ENCODE measurements around the gene DDTL. TPM values are rescaled to one million over a fixed set of nuclear protein-coding genes. Genes with fewer than 3 reads are reported as not detected.
"Not testable (repeated sequence)": the region's sequence is repeated elsewhere in the genome, so short reads cannot be mapped to it uniquely, and the experiment has no call there.

Gene DDTL
- not detected for total RNA-seq

DNA sequence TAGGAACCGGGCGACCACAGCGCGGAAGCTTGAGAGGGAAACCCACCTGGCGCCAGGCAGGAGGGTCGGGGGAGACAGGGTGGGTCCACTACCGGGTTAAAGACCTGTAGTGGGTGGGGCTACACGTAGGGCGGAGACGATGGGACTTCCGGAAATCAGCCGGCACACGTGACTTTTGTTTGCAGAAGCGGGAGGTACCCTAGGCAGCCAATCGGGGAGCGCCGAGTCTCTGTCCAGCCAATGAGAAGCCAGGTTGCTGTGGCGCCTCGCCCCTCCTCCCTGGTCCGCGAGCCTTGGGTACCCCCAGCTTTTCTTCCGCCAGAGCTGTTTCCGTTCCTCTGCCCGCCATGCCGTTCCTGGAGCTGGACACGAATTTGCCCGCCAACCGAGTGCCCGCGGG, at the start of gene DDTL:
Gene DDTL, plus strand, starts transcription at position 321 of the 400 bp plus-strand sequence. Its CDS starts 27 bp downstream, at position 348.
- DNase-seq, result not testable (repeated sequence)

DNA sequence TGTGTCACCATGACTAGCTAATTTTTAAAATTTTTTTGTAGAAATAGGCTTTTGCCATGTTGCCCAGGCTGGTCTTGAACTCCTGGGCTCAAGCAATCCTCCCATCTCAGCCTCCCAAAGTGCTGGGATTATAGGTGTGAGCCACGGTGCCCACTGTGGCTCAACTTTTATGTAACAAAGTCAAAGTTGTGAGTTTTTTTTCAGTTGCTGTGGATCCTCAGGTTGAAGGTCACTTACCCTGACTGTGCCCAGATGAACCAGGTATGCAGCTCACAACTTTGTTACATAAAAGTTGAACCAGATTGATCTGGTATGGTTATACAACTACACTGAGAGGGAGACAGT, 46.4 kb upstream of the DDTL start:
- peak; percentile 0 for DNase-seq

DNA sequence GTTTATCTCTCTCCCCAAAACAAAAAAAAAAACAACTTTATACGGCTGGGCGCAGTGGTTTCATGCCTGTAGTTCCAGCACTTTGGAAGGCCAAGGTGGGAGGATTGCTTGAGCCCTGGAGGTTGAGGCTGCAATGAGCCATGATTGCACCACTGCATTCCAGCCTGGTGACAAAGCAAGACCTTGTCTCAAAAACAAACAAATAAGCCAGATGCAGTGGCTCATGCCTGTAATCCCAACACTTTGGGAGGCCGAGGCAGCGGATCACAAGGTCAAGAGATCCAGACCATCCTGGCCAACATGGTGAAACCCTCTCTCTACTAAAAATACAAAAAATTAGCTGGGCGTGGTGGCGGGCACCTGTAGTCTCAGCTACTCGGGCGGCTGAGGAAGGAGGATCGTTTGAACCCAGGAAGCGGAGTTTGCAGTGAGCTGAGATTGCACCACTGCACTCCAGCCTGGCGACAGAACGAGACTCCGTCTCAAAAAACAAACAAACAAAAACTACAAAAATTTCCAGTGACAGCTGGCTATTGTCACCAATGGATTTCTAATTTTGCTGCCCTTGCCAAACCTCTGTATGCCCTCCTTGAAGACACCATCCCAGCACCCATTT, 45.0 kb upstream of the DDTL start:
- DNase-seq, result peak; percentile 0

DNA sequence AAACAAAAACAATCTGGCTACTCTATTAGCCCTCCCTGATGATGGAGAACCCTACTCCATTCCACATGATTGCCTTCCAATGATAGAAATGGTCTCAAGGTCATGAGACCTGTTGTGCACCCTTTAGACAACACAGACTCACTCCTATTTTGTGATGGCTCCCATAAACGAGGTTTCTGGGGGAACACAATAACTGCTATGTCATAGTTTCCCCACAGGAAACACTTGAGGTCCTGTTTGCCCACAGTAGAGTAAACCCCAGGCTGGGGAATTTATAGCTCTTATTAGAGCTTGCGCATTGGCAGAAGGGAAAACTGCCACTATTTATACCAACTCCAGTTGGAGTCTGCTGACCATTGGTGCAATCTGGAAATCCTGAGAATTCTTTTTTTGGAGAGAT, 43.8 kb upstream of the DDTL start:
- no peak for DNase-seq

DNA sequence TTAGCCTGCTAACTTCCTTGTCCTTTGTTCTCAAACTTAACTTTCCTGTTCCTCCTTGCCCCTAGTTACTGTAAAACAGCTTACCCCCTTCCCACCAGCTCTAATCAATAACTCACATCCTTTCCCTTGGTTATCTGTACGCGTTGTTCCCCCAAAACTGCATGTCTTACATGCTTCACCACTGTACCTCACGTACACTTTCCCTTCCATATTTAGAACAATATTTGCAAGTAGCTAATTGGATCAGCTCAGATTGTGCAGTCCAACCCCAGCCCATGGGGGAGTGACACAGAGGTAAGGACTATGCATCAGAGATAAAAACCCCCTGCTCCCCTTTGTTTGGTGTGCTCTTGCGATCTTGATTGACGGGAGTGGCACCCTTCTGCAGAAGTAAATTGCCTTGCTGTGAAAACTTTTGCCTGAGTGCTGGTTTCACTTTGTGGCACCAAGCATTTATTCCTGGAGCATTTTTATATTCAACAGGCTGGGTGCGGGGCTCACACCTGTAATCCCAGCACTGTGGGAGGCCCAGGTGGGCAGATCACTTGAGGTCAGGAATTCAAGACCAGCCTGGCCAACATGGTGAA, 41.6 kb upstream of the DDTL start:
- no peak for DNase-seq

DNA sequence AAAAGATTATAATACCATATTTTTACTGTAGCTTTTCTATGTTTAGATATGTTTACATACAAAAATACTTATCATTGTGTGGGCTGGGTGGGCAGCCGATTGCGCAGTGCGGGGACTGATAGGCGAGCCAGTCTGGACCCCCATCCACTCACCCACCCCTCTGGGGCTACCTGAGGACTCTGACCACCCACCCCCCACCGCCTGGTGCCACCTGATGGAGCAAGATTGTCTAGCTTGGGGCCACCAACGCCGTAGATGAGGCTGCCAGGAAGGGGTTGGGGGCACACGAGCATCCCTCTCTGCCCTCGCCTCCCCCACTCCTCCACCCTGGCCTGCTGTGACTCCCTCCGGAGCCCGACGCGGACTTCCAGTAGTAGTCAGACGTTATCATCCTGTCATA, 40.1 kb upstream of the DDTL start:
- DNase-seq, result no peak

DNA sequence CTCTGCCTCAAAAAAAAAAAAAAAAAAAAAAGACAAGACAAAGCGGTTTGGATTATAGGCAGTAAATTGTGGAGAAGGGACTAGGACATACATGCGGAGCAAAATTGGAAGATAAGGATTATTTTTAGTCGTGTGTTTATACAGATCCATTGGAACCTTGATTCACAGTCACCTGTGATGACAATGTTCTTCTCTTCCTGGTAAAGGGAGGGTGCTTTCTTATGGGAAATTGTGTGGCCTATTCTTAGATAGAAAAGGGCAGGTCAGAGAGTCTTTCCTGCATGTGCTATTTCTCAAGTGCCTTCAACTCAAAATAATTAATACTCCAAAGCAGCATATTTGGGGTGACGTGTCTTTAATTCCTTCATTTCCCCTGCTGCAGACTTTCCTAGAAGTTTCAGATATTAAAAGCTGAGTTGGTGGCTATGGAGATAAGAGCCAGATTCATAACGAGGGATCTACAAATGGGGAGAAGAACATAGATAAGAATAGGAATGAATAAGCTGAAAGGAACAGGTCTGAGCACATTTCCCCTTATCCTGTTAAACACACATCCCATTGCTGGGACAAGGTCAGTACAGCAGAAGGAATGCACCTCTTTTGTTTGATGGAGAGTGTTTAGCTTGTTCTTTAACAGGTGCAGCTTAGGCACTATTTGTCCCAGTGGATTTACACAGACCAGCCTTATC, 28.2 kb upstream of the DDTL start:
- no peak for DNase-seq

DNA sequence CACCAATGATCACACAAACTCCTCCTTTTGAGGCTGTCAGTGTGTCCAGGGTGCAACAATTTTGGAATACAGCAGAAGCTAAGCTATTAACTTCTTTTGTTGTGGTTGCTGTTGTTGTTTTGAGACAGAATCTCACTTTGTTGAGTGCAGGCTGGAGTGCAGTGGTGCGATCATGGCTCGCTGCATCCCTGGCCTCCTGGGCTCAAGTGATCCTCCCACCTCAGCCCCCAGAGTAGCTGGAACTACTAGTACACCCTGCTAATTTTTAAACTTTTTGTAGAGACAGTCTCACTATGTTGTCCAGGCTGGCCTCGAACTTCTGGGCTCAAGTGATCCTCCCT, 27.7 kb upstream of the DDTL start:
- DNase-seq, result no peak

DNA sequence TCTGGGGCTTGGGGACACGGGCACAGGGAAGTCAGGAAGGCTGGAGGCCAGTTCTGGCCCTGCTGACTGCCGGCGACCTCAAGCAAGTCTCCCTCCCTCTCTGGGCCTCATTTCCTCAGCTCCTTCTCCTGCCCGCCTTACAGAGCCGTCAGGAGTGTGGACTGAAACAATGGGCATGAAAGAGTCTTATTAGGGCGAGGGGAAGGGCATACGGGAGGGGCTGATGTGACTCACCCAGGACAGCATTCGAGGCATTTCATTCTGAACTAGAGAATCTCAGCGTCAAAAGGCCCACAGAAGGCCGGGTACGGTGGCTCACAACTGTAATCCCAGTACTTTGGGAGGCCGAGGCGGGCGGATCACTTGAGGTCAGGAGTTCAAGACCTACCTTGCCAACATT, 26.5 kb upstream of the DDTL start:
- DNase-seq, result not testable (repeated sequence)

DNA sequence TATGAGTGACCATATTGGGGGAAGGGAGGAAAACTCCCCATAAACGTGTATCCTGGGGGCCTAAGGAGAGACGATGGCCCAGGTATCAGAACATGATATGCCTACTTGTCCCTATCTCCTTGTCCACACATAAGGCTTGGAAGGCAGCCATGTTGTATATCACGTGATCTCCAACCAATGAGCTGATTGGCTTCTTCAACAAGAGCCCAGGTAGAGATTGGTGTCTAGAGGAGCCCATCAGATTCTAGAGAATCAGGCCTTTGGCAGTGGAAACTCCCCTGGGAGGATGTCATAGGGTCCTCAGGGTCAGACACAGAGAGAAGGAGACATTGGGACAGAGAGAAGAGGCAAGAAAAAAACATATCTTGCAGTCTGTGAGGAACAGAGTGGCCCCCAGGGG, 19.3 kb upstream of the DDTL start:
- not testable (repeated sequence) for DNase-seq

DNA sequence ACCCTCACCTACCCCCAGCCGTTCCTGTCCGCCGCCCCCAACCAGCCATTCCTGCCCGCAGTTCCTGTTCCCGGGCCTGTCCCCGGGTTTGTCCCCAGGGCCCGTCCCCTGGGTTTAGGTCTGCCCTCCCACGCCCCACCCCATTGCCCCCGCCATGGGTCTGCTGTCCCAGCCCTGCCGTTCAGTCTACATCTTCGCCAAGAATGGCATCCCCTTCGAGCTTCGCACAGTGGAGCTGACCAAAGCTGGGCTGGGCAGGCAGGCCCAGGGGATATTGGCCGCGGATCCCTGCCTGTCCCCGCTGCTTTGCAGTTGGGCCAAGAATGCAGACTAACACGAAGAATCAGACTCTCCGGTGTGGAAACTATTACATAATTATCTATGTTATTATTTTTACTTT, 16.9 kb upstream of the DDTL start:
- not testable (repeated sequence) for DNase-seq

DNA sequence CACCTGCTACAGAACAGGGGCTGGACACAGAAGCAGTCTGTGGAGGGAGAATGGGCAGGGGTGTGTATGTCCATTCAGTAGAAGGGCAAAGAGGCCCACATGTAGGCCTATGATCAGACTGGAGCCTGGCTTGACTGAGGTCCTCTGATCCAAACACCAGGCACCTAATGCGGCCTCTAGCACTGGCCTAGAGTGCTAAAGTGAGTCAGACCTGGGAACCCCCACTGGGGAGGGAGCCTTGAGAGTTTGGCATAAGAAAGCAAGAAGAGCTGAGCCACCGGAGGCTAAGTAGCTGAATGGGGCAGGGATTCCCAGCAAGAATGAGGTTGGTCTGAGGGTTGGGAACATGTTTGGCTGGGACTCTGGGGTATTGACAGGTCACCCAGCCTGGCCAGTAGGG, 15.3 kb upstream of the DDTL start:
- not testable (repeated sequence) for DNase-seq

DNA sequence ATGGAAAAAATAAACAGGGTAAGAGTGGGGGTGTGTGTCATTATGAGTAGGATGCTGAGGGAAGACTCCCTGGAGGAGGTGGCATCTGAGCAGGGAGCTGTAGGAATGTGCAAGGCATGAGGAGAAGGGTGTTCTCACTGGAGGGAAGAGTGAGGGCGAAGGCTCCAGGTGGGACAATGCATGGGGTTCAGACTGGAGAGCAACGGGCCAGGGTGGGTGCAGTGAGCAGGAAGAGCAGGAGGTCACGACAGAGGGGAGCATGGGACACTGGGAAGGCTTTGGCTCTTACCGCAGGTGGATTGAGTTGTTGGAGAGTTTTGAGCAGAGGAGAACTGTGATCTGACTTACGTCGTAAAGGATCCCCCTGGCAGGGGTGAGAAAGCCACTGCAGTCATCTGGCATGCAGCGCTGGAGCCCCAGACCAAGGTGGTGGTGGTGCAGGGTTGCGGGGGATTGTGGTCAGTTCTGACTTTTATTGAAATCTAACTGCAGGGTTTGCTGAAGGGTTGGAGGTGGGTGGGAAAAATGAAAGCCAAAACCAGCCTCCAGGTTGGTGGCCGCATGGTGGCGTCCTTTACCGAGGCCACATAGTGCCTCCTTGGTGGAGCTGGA, 13.8 kb upstream of the DDTL start:
- not testable (repeated sequence) for DNase-seq

DNA sequence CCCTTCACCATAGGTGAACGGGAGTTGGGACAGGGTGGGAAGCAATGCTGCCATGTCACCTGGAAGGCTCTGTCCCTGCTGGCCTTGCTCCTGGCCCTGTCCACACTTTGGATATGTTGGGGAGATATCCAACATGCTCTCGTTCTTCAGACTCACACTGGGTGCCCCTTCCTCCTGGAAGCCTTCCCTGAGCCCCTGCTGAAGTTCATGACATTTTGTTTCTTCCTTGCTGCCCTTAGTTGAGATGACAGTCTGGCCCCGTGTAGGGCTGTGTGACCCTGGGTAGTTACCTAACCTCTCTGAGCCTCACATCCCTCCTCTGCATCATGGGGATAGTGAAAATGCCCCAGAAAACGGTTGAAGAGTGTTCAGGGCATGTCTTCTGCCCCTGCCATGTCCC, 13.2 kb upstream of the DDTL start:
- DNase-seq, result not testable (repeated sequence)

DNA sequence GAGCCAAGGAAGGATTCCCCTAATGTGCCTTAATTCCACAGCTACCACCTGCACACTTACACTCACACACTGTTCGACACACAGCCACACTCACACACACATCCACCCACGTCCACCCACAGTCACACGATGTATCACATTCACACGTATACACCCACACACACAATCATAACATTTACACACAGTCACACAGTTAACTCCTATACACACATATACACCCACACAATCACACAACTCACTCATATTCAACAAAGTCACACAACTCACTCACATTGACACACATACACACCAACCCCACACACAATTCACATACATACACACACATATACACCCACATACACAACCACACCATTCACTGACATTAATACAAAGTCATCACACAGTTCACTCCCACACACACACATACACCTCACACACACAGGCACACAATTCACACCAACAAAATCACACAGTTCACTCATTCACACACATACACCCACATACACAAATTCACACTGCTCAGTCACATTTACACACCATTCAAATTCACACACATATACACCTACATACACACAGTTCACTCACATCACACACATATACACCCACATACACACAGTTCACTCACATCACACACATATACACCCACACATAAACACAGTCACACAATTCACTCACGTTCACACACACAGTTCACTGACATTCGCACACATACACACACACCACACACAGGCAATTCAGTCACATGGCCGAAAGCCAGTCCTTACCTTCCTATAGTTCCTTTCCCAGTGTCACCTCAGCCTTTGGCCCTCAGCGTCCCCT, 12.3 kb upstream of the DDTL start:
- not testable (repeated sequence) for DNase-seq

DNA sequence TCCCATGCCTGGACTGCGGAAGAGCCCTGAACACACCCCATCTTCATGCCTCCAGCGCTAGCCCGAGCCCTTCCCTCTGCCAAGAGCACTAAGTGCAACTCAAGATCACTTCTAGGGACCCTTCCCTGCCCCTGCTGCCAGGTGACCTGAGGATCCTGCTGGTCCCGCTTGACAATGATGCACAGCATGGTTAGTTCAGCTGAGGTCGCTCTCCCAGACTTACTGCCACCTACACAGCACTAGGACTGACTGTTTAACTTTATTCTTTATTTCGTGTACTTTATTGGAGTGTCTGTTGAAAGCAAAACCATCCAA, 11.7 kb upstream of the DDTL start:
- DNase-seq, result not testable (repeated sequence)

DNA sequence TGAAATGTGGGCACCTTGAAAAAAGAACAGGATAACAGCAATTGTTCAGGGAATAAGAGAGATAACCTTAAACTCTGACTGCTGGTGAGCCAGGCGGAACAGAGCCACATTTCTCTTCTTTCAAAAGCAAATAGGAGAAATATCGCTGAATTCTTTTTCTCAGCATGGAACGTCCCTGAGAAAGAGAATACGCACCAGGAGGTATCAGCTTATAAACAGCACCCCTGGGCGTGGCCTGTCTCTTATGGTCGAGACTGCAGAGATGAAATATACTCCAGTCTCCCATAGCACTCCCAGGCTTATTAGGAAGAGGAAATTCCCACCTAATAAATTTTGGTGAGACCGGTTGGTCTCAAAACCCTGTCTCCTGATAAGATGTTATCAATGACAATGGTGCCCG, 10.8 kb upstream of the DDTL start:
- not testable (repeated sequence) for DNase-seq

DNA sequence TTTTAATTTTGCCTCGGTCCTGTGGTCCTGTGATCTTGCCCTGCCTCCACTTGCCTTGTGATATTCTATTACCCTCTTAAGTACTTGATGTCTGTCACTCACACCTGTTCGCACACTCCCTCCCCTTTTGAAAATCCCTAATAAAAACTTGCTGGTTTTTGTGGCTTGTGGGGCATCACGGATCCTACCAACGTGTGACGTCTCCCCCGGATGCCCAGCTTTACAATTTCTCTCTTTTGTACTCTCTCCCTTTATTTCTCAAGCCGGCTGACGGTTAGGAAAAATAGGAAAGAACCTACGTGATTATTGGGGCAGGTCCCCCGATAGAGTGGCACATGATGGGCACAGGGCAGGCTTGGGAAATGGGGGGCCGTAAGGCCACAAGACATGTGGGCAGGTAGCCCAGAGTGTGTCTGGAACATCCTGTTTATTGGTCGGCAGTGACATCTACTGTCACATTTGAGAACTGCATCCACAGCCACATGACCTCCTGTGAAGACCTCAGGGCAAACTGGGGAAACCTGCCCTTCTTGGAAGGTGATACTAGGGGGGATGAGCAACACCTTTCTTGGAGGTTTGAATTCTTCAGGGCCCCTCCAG, 10.3 kb upstream of the DDTL start:
- DNase-seq, result peak; percentile 90

DNA sequence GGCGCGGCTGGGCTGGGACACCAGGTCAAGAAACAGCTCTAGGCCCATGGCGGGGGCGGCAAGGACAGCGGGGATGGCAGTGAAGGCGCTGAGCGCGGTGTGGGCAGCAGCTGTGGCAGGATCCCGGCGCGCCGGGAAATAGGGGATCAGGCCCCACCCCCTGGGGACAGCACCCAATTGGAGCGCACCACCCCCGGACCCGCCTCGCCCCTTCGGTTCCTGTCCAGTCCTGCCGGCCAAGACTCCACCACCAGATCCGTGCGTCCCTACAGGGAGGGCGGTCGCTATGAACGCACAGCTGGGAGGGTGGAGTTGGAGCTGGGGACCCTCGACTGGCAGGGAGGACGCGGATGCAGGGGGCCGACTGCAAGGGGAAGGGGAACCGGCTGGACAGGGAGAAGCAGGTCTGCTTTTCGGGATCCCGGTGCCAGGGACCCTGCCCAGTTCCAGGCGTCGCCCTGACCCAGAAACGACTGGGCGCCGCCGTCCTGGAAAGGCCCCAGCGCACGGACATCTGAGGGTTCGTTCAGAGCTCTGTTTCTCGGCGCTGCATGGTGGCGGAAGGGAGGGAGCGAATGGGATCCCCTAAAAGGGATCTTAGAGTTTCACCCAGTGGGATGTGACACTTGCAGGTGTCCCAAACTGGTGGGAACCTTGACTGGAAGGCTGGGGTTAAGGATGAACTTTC, 5.5 kb upstream of the DDTL start, which contains the start of gene GSTT2B:
Gene GSTT2B, minus strand, starts transcription at position 112 of the 688 bp plus-strand sequence. Its CDS starts 64 bp downstream, at position 48.
- not testable (repeated sequence) for DNase-seq

DNA sequence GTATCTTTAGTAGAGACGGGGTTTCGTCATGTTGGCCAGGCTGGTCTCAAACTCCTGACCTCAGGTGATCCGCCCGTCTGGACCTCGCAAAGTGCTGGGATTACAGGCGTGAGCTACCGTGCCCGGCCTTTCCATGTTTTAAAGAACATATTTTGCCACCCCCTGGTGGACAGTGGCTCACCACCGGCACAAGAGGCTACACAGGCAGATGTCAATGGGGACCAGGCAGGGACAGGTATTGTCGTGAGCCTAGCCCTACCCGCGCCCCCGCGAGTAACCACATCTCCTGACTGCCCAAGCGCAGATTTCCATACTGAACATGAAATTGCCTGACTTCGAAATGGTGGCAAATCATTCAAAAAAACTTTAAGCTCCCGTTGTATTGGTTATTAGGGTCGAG, 594 bp upstream of the DDTL start:
- not testable (repeated sequence) for DNase-seq

DNA sequence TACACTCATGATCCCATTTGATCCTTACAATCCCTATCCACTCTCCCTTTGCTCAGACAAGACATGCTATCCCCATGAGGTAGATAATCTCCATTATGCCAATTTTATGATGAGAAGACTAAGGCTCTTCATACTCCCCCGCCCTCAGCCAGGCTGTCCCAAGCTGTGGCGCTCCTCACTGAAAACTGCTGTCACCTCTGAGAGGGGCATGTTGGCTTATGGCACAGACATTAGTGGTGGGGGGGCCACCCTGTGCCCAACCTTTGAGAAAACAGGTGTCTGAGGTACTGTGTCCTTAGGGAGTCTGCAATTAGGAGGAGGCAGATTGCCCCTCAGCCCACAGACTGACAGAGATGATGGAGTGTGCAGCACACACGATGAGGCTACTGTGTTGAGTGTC, 2.4 kb downstream of the DDTL start:
- no peak for DNase-seq

DNA sequence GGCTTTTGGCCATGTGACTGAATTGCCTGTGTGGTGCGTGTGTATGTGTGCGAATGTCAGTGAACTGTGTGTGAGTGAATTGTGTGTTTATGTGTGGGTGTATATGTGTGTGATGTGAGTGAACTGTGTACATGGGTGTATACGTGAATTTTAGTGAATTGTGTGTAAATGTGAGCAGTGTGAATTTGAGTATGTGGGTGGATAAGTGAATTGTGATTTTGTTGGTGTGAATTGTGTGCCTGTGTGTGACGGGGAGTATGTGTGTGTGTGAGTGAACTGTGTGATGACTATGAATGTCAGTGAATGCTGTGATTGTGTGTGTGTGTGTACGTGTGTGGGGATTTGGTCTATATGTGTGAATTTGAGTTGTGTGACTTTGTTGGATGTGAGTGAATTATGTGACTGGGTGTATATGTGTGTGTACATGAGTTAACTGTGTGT, 3.5 kb downstream of the DDTL start:
- DNase-seq, result no peak
